ENCODE results near the gene LIN54.

DNA sequence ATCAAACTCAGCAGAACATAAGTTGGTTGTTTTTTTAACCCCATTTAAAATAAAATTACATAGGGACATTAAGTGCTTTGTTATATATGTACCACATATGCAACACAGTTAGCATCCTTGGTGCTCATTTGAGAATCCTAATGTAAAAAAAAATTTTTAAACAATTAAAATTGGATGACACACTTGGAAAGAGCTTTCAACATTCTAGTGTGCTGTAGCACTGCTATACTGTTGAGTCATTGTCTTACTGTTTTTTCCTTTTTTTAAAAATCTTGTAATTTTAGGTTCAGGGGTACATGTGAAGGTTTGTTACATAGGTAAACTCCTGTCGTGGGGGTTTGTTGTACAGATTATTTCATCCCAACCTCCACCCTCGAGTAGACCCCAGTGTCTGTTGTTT, 97.3 kb downstream of the LIN54 start:
- TF ChIP-seq, protein P1, sequence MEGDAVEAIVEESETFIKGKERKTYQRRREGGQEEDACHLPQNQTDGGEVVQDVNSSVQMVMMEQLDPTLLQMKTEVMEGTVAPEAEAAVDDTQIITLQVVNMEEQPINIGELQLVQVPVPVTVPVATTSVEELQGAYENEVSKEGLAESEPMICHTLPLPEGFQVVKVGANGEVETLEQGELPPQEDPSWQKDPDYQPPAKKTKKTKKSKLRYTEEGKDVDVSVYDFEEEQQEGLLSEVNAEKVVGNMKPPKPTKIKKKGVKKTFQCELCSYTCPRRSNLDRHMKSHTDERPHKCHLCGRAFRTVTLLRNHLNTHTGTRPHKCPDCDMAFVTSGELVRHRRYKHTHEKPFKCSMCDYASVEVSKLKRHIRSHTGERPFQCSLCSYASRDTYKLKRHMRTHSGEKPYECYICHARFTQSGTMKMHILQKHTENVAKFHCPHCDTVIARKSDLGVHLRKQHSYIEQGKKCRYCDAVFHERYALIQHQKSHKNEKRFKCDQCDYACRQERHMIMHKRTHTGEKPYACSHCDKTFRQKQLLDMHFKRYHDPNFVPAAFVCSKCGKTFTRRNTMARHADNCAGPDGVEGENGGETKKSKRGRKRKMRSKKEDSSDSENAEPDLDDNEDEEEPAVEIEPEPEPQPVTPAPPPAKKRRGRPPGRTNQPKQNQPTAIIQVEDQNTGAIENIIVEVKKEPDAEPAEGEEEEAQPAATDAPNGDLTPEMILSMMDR (IDR thresholded peaks at IDR 0.05): no peak
- TF ChIP-seq POLR2A (IDR thresholded peaks at IDR 0.05): no peak

Data from stomach (tissue), 4 donors.